Prostate gland (tissue), 2 donors: ENCODE results near the gene SLC34A2.

ENCODE experiments used
- CTCF ChIP-seq, 4 experiments: fragments of 200-600 bp in 2 of 4; fragments of 450-650 bp in 2 of 4; sonication (generic) in 2 of 4; IDR thresholded peaks; 1 replicate in 3 of 4; 2 replicates in 1 of 4; pipeline ENCODE4 v1.5.1; 2016 to 2019; ENCODE audit warnings: antibody characterized with exemption in 4 of 4, mild to moderate bottlenecking in 2 of 4, moderate library complexity in 2 of 4
- POLR2A ChIP-seq: fragments of 450-650 bp; IDR thresholded peaks from one replicate; pipeline ENCODE4 v1.6.1; 2016; ENCODE audit warnings: antibody characterized with exemption, mild to moderate bottlenecking

- TF ChIP-seq POLR2A (no peak), CTCF (IDR thresholded peaks at IDR 0.05) (no peak)
Observed at GRCh38 chr4:25722964-25723363, 67.3 kb downstream of the SLC34A2 start.
